AG20443 (cell line): Measurements from ENCODE around the gene ZNF140.
A peak's percentile ranks its signal among the peaks of the same experiment; 100 is the strongest.

ENCODE experiments used
- DNase-seq: peaks from one replicate; pipeline ENCODE4 v3.0.0; 2012; ENCODE audit warnings: low spot score, mixed read lengths

The ZNF140 gene

GRCh38 chr12:133130038-133130807 lies 49.5 kb downstream of the ZNF140 start, which contains the start of the genes ZNF10 and ZNF891:
TSS of gene ZNF10 (plus strand) at chr12:133130627. CDS start at chr12:133144493, 13,866 bp downstream.
TSS of gene ZNF891 (minus strand) at chr12:133130274. CDS start at chr12:133121918, 8,356 bp downstream.
- peak; percentile 98 for DNase-seq

- DNase-seq = peak; percentile 15
Measured at GRCh38 chr12:133130808-133131128, 50.0 kb downstream of the ZNF140 start.

- no peak for DNase-seq
Measured at GRCh38 chr12:133135747-133136146, 55.0 kb downstream of the ZNF140 start.

- DNase-seq = no peak
Measured at GRCh38 chr12:133145981-133146380, 65.3 kb downstream of the ZNF140 start.

GRCh38 chr12:133156125-133156690 lies 75.5 kb downstream of the ZNF140 start:
- no peak for DNase-seq
